NCI-H2029 treated with DMSO at 0.1 percent for 48 hours (cell line): ENCODE data around the gene GRAMD1B.

ENCODE experiments used
- DNase-seq: peaks from one replicate; lab custom pipeline; 2025; lab: John Stamatoyannopoulos, UW

Gene GRAMD1B

GRCh38 chr11:123475469-123475868 lies 45.4 kb downstream of the GRAMD1B start:
- peak; percentile 30 for DNase-seq

DNA sequence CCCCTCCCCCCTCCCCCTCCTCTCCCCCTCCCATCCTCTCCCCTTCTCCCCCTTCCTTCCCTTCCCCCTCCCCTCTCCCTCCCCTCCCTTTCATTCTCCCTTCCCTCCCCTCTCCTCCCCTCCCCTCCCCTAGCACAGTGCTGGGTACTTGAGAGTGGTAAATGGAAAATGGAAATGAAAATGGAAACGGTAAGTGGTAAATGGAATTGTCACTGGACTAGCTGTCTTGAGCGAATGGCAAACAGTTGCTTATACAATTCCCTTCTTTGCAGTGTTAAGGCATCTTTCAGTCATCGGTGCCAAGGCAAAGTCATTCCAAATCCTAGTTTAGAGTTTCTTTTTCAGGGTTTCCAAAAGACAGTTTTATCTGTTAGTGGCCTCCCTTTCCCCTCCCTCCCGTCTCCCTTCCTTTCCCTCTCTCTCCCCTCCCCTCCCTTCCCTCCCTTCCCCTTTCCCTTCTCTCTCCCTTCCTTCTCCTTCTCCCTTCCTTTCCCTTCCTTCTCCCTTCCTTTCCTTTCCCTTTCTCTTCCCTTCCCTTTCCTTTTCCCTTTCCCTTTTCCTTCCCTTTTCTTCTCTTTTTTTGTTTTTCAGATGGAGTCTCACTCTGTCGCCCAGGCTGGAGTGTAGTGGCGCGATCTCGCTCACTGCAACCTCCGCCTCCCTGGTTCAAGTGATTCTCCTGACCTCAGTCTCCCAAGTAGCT lies 47.3 kb downstream of the GRAMD1B start:
- no peak for DNase-seq

GRCh38 chr11:123478352-123478987 lies 48.4 kb downstream of the GRAMD1B start:
- peak; percentile 91 for DNase-seq

DNA sequence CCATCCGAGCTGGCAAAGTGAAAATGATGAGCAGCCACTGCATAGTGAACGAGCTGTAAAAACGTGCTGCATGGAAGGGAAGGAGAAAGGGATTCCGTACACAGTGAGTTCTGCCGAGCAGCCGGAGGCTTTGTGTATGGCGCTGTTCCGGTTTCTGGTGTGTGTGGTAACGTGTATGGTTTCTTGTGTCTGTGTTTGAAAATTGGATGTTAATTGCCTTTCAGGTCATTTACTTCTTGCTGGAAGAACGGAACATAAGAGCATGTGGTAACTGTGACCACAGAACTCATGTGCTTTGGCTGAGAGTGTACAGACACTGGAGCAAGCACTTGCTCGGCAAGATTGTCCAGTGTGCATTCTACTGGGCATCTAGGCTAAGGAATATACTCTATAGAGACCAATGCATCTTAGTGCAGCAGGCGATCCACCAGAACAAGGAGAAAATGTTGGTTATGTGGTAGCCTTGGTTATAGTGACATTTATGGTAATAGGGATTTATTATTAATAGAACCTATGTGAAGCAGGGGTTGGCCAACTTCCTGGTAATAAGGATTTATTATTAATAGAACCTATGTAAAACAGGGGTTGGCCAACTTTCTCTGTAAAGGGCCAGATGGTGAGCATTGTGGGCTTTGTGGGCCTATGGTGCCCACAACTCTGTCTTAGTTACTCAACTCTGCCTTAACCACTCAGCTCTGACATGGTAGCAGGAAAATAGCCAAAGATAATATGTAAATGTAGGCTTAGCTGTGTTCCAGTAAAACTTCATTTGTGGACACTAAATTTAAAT lies 49.2 kb downstream of the GRAMD1B start:
- no peak for DNase-seq

DNA sequence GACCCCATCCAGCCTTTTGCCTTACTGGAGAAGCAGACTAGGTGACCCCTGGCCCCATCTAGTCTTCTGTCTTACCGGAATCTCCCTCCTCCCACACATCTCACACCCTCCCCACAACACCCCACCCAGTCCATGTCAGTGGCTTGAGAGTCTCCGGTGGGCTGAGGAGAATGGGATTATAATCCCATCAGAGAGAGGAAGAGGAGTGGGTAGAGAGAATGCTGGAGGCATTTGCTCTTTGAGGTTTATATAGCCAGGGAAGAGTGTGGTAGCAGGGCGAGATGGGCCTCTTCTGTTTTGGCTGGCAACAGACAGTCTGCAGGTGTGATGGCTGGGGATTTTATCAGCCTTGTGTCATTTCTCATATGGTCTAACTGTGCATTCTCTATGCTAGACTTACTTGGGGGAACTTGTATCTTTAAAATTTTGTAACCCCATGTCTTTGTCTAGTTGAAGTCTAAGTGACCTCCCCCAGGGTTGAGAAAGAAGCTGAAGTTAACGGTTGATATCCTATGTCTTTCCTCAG lies 50.3 kb downstream of the GRAMD1B start:
- no peak for DNase-seq

DNA sequence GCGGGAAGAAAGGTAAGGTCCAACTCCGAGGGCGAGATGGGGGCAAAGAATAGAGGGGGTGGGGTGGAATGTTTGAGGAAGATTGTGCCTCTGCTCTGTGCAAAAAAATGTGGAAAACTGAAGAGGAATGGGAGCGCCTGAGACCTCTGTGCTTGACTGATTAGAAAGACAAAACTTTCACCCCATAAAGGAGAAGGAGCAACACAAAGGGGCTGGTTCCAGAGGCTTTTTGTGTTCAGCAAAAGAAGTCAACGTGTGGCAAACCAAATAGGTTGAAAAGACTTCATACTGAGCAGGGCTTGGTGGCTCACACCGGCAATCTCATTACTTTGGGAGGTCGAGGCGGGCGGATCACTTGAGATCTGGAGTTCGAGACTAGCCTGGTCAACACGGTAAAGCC lies 50.8 kb downstream of the GRAMD1B start:
- DNase-seq: no peak

DNA sequence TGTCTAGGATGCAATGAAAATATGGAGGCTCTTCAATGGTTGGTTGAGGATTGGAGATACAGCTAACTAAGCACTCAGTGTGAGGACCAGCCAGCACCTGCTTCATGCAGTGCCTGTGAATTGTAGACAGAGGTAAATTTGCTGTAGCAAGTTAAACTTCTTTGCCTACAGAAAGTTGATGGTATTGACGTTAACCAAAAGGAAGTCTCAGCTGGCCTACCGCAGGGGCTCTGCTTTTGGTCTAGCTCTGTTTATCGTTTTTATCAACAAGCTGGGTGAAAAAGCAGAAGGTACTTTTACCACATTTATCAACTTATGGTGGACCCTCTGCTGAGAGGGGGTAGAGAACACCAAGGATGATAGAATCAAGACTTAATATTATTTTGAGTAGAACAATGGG lies 51.6 kb downstream of the GRAMD1B start:
- DNase-seq: no peak

GRCh38 chr11:123482218-123482617 lies 52.1 kb downstream of the GRAMD1B start:
- DNase-seq: no peak

DNA sequence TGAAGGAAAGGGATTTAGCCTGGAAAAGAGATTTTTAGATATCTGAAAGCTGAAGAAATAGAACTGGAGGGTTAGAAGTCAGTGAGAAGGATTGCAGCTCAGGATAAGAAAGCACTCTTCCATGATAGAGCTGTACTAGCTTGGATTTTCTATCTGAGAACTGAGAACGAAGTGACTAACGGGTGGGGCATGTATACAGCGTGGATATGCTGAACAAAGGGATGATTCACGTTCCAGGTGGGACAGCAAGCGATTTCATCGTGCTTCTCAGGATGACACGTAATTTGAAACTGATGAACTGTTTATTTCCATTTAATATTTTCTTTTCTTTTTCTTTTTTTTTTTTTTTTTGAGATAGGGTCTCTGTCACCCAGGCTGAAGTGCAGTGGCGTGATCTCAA lies 53.0 kb downstream of the GRAMD1B start:
- no peak for DNase-seq

DNA sequence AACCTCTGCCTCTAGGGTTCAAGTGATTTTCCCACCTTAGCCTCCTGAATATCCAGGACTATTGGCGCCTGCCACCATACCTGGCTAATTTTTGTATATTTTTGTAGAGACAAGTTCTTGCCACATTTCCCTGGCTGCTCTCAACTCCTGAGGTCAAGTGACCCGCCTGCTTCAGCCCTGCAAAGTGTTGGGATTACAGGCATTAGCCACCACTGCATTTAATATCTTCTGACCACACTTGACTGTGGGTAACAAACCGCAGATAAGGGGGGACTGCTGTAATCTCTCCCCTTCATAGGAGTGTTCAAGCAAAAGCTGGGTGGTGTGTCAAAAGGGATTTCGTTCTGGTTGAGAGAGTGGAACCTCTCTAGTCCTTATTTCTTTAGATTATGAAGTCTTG lies 53.4 kb downstream of the GRAMD1B start:
- no peak for DNase-seq

GRCh38 chr11:123484448-123484847 lies 54.4 kb downstream of the GRAMD1B start:
- DNase-seq: no peak

GRCh38 chr11:123487157-123487744 lies 57.2 kb downstream of the GRAMD1B start:
- DNase-seq: no peak

GRCh38 chr11:123490527-123490926 lies 60.5 kb downstream of the GRAMD1B start:
- DNase-seq: no peak

DNA sequence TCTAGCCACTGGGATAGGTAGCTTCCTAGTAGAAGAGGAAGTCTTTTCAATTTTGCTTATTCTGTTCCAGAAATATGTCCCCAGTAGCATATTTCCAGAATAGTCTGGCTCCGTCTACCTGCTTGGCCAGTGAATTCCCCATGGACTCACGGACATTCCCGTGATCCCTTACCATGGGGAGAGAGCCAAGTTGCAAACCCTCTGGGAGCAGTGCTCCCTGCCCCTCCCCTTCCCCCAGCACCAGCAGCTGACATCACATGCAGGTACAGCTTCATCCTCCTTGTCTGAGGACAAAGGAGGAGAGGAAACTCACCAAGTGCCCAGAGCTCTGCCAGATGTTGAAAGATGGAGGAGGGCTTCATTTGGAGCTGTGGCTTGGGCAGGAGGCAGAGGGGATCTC lies 61.2 kb downstream of the GRAMD1B start:
- no peak for DNase-seq

DNA sequence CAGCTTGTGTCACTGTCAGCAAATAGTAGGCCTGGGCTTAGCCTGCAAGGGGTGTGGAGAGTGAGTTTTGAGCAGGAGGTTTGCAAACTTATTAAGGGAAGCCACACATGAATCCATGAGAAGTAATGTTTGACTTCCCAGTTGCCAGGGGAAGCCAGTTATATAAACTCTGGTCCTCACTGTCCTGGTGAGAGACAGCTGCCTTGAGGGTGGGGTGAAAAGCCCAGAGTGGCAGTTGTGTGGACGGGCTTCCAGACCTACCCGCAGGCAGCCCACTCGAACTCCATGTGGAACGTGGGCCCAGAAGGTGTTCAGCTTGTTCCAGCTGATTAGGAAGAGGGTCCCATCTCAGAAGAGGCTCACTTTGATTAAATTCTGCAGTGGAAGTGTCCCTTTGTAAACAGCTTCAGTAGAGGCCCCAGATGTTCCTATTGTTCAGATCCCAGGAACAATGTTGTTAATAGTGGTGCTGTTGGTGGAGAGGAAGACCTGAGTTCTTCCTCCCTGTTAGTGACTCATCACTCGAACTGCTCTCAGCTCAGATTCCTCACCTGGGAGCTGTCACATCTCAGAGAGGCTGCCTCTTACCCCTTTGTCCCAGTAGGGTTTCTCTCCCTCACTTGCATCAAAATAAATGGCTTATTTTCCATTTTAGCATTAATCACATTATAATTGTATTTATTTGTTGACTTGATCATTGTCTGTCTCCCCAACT lies 63.4 kb downstream of the GRAMD1B start:
- DNase-seq: no peak

DNA sequence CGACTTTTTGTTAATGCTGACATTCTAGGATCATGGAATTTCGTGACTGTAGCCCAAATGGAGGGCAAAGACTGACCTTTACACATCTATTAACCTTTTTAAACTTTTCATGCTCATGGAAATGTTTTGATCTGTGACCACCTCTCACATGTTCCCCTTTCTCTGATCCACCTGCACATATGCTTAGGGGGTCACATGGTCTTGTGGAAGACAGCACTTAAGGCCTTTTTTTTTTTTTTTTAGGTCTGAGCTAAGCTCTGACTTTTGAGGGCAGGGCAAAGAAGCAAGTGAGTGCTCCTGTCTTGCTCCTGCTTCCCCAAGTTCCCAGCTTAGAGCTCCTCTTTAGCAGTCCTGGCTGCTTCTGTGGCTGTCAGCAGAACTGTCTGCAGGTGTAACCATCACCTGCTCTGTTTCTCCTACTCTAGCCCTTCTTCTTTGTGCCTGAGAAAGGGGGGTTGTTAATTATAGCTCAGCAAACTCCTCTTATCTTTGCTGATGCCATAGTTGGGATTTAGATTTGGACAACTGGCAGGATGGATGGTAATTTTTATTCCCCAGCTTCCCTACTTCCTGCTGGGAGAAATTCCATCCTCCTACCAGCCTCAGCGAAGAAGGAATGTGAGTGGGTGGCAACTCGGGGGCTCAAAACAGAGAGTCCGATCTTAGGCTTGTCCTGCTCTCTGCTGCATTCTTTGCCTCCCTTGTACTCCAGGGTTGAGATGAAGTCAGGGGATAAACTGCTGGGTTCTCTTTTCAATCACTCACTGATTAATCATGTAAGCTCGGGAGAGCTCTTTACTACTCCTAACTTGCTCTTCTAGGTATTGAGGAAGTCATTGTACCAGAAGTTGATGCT lies 64.4 kb downstream of the GRAMD1B start:
- DNase-seq: no peak

- DNase-seq: no peak
These were observed 74.3 kb downstream of the GRAMD1B start for GRCh38 chr11:123504401-123504800.

GRCh38 chr11:123505546-123506299 lies 75.7 kb downstream of the GRAMD1B start:
- no peak for DNase-seq

- DNase-seq: no peak
These were observed 77.0 kb downstream of the GRAMD1B start for GRCh38 chr11:123507043-123507442.
